ENCODE data around the gene PRRC2B. TPM values are rescaled to one million over a fixed set of nuclear protein-coding genes. Genes with fewer than 3 reads are reported as not detected.
"Not testable (repeated sequence)": the region's sequence is repeated elsewhere in the genome, so short reads cannot be mapped to it uniquely, and the experiment has no call there.

PRRC2B gene
- total RNA-seq, 2 donors from 2014 or later, result 136 to 157 TPM

DNA sequence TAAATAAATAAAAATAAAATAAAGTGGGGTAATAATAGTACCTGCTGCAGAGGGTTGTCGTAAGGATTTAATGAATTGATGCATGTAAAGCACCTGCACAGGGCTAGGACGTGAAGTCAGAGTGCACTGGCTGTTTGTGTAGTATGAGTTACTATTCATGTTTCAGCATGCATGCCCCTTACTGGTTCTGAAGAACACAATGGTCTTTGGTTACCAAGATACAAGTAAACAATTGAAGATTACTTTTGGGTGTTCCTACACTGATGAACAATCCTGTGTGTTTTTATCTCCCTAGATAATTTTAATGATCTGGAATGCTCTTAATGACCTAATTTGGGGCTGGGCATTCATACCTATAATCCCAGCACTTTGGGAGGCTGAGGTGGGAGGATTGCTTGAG lies 23.2 kb upstream of the PRRC2B start:
- Mint-ChIP-seq H3K27ac (no peak overlapping the region), H3K27me3 (no peaks in the 10 kb centered on the region)
- no peak for ATAC-seq (replicated peaks)

DNA sequence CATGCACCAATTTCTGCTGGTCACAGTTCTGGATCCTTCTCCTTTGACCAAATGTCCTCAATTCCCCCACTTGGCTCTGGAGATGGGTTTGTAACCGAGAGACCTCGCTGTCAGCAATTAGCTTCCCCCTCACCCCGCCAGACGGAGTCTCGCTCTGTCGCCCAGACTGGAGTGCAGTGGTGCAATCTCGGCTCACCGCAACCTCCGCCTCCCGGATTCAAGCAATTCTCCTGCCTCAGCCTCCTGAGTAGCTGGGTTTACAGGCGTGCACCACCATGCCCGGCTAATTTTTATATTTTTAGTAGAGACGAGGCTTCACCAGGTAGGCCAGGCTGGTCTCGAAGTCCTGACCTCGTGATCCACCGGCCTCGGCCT lies 21.3 kb upstream of the PRRC2B start:
- H3K4me1 Mint-ChIP-seq; H3K9me3 Mint-ChIP-seq; ATAC-seq (replicated peaks); H3K36me3 Mint-ChIP-seq (ENCODE audit: low read depth); H3K27me3 Mint-ChIP-seq: not testable (repeated sequence)
- Mint-ChIP-seq H3K27ac (peak overlapping the region; percentile 92), H3K4me3 (peak overlapping the region; percentile 89)

More for the DNA sequence above, 23.2 kb upstream of the PRRC2B start:
- Mint-ChIP-seq H3K9me3 (no peaks in the 10 kb centered on the region), H3K4me3 (no peak overlapping the region), H3K36me3 (ENCODE audit: low read depth) (no peaks in the 10 kb centered on the region), H3K4me1 (no peaks in the 10 kb centered on the region)

DNA sequence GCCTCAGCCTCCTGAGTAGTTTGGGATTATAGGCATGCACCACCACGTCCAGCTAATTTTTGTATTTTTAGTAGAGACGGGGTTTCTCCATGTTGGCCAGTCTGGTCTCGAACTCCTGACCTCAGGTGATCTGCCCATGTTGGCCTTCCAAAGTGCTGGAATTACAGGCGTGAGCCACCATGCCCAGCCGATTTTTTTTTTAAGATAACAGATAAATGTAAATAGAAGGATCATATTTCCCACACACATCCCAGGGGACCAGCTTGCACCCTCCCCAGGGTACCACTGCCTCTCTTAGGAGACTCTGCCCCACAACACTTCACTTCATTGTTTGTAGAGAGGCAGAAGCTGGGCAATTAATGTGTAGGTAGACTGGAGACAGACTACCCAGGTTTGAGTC lies 19.2 kb upstream of the PRRC2B start:
- not testable (repeated sequence) for ATAC-seq (replicated peaks); H3K27me3 Mint-ChIP-seq; H3K4me1 Mint-ChIP-seq; H3K36me3 Mint-ChIP-seq (ENCODE audit: low read depth); H3K27ac Mint-ChIP-seq; H3K9me3 Mint-ChIP-seq
- peak overlapping the region; percentile 89 for H3K4me3 Mint-ChIP-seq

DNA sequence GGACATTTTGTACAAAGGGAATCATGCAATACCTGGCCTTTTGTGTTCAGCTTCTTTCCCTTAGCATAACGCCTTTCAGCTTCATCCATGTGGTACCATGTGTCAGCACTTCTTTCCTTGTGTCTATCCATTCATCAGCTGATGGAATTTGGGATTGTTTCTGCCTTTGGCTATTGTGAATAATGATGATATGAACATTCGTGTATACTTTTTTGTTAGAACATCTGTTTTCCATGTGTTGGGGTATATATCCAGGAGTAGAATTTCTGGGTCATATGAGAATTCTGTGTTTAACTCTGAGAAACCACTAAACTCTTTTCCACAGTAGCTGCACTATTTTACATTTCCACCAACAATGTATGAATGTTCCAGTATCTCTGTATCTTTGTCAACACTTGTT lies 14.8 kb upstream of the PRRC2B start:
- Mint-ChIP-seq H3K9me3 (no peaks in the 10 kb centered on the region), H3K4me3 (no peak overlapping the region), H3K27ac (no peak overlapping the region), H3K4me1 (no peaks in the 10 kb centered on the region), H3K27me3 (no peaks in the 10 kb centered on the region), H3K36me3 (ENCODE audit: low read depth) (no peaks in the 10 kb centered on the region)
- ATAC-seq (replicated peaks), result no peak

DNA sequence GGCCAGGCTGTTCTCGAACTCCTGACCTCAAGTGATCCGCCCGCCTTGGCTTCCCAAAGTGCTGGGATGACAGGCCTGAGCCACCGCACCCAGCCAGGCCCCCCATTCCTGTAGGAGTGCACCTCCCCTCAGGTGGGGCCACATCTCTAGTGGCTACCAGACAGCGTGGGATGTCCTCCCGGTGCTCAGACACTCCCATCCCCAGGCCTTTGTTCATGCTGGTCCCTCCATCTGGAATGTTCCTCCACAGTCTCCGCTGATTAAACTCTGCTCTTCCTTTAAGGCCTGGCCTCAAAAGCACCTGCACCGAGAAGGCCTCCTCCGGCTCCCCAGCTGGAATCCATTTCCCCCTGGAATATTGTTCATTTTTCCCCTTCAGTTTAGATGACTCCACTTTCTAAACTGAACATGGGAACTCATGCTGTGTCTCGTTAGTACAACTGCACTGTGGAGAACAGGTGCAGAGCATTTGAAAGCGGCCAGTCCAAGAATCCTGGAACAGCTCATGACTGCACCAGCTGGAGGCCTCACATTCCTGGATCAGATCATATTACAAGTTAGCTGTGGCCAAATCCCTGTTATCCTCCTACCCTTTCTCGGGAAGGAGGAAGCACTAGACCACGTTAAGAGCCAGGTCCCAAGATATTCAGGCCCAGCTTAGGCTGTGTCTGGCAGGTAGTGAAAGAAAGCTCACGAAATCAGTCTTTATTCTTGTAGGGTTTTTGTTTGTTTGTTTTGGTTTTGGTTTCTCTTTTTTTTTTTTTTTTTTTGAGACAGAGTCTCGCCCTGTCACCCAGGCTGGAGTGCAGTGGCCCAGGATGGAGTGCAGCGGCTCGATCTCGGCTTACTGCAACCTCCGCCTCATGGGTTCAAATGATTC lies 10.8 kb upstream of the PRRC2B start:
- Mint-ChIP-seq H3K27ac (peak overlapping the region; percentile 53), H3K36me3 (ENCODE audit: low read depth) (no peaks in the 10 kb centered on the region), H3K4me1 (no peaks in the 10 kb centered on the region), H3K27me3 (no peaks in the 10 kb centered on the region), H3K9me3 (no peaks in the 10 kb centered on the region), H3K4me3 (no peak overlapping the region)
- no peak for ATAC-seq (replicated peaks)

DNA sequence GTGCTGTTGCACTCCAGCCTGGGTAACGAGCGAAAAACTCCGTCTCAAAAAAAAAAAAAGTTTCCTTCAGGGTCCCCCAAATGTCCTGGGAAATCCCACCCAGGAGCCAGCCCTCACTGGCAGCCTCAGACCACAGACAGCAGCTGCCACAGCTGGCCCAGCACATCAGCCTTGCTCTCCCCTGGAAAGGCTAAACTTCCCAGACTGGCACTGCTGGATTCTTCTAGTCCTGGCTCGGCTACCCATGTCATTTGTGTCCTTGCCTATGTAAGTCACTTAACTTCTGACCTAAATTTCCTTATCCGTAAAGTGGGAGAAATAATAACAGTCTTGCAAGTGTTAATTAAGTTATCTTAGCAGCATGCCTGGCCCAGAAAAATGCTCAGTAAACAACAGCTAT lies 8.6 kb upstream of the PRRC2B start:
- ATAC-seq (replicated peaks), result no peak
- H3K27me3 Mint-ChIP-seq, result no peaks in the 10 kb centered on the region
- no peak overlapping the region for H3K4me3 Mint-ChIP-seq
- H3K4me1 Mint-ChIP-seq, result no peaks in the 10 kb centered on the region
- no peaks in the 10 kb centered on the region for H3K9me3 Mint-ChIP-seq
- H3K36me3 Mint-ChIP-seq (ENCODE audit: low read depth), result no peaks in the 10 kb centered on the region
- H3K27ac Mint-ChIP-seq, result no peak overlapping the region

DNA sequence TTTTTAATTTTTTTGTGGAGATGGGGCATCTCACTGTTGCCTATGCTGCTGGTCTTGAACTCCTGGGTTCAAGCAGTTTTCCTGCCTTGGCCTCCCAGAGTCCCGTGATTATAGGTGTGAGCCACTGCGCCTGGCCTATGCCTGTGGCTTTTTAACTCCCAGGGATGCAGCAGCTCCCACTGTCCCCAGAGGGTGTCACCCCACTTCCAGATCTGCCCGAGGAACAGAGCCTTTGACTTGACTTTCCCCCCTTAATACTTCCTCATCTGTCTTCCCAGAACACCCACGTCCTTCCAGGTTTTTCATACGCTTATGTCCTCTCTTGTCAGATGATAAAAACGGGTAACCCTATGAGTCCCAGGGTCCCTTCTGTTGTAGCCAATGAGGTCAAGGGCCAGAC lies 7.6 kb upstream of the PRRC2B start:
- no peaks in the 10 kb centered on the region for H3K4me1 Mint-ChIP-seq

DNA sequence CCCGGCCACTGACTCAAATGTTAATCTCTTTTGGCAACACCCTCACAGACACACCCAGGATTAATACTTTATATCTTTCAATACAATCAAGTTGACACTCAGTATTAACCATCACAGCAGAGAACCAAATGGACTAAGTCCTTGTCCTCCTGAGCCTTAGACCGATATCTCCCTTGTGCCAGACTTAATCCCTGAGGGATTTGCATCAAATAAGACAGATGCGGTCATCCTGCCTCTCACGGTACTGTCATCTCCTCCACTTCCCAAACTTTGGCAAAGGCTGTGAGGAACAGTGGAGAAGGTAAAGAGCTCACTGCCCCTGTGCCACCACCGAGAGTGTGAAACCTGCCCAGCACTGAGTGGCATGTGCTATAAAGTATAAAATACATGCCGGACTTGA lies 6.5 kb upstream of the PRRC2B start:
- Mint-ChIP-seq H3K36me3 (ENCODE audit: low read depth) (no peaks in the 10 kb centered on the region), H3K9me3 (no peaks in the 10 kb centered on the region), H3K27me3 (no peaks in the 10 kb centered on the region), H3K27ac (no peak overlapping the region), H3K4me3 (no peak overlapping the region), H3K4me1 (no peaks in the 10 kb centered on the region)
- no peak for ATAC-seq (replicated peaks)

More for the DNA sequence above, 7.6 kb upstream of the PRRC2B start:
- no peak for ATAC-seq (replicated peaks)
- Mint-ChIP-seq H3K27me3 (no peaks in the 10 kb centered on the region), H3K4me3 (no peak overlapping the region), H3K36me3 (ENCODE audit: low read depth) (no peaks in the 10 kb centered on the region), H3K9me3 (no peaks in the 10 kb centered on the region), H3K27ac (no peak overlapping the region)

DNA sequence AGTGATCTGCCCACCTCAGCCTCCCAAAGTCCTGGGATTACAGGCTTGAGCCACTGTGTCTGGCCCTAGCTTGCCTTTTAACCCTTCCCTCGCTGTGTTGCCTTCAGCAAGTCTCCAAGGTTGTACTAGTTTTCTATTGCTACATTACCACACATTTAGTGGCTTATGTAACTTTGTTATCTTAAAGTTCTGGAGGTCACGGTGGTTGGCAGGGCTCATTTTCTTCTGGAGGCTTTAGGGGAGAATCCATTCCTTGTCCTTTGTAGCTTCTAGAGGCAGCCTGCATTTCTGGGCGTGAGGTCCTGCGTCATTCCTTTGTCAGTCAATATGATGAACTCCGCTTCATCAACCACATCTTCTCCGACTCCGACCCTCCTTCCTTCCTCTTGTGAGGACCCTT lies 2.9 kb upstream of the PRRC2B start:
- H3K36me3 Mint-ChIP-seq (ENCODE audit: low read depth), result peaks cover 9% of the 10 kb centered on the region
- peaks cover 14% of the 10 kb centered on the region for H3K4me1 Mint-ChIP-seq
- H3K27me3 Mint-ChIP-seq, result no peaks in the 10 kb centered on the region
- H3K4me3 Mint-ChIP-seq, result no peak overlapping the region
- ATAC-seq (replicated peaks), result no peak
- H3K9me3 Mint-ChIP-seq, result no peaks in the 10 kb centered on the region
- H3K27ac Mint-ChIP-seq, result no peak overlapping the region

DNA sequence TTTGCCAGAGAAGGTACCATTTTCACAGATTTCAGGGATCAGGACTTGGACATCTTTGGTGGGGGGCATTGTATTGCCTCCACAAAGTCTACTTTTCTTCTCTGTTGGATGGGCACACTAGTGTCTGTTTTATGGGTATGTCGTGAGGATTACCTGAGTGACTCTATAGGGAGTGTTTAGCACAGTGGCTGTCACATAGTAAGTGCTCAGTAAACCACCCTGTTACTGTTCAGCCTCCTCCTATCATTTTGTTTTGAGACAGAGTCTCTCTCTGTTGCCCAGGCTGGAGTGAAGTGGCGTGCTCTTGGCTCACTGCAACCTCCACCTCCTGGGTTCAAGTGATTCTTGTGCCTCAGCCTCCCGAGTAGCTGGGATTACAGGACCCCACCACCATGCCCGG lies 2.4 kb upstream of the PRRC2B start:
- no peak overlapping the region for H3K27ac Mint-ChIP-seq
- peaks cover 12% of the 10 kb centered on the region for H3K36me3 Mint-ChIP-seq (ENCODE audit: low read depth)
- ATAC-seq (replicated peaks), result no peak
- no peaks in the 10 kb centered on the region for H3K27me3 Mint-ChIP-seq
- no peak overlapping the region for H3K4me3 Mint-ChIP-seq
- no peaks in the 10 kb centered on the region for H3K9me3 Mint-ChIP-seq
- peaks cover 17% of the 10 kb centered on the region for H3K4me1 Mint-ChIP-seq

DNA sequence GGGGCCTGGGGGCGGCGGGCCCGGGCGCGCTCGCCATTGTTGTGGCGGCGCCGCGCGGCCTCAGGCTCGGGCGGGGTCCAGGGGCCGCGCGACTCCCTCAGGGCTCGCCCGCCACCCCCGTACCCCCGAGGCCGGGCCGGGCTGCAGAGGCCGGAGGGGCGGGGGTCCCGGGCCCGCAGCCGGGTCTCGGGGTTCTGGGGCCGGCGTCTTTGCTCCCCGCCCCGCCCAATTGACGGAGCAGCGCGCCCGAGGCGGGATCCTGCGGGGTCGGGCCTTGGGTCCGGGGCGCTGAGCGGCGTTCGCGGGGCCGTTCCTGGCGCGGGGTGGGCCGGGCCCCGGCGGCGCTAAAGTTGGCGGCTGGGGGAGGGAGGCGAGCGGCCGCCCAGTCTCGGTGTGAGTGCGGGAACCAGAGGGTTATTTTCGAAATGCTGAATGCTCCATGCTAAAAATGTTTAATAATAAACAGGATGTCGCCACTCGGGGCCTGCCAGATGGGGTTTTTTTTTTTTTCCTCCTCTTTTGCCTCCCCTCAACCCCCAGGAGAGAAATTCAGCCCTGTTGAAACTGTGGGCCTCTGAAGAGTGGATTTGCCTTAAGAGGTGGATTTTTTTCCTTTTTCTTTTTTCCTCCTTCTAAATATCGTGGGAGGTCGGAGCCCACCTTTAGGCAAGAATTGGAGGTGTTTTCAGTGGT lies 724 bp downstream of the PRRC2B start:
- peaks cover 41% of the 10 kb centered on the region for H3K4me1 Mint-ChIP-seq
- H3K27ac Mint-ChIP-seq, result peak overlapping the region; percentile 94
- H3K4me3 Mint-ChIP-seq, result peak overlapping the region; percentile 93
- no peaks in the 10 kb centered on the region for H3K27me3 Mint-ChIP-seq
- peak; percentile 28 for ATAC-seq (replicated peaks)
- H3K9me3 Mint-ChIP-seq, result no peaks in the 10 kb centered on the region
- H3K36me3 Mint-ChIP-seq (ENCODE audit: low read depth), result peaks cover 33% of the 10 kb centered on the region

DNA sequence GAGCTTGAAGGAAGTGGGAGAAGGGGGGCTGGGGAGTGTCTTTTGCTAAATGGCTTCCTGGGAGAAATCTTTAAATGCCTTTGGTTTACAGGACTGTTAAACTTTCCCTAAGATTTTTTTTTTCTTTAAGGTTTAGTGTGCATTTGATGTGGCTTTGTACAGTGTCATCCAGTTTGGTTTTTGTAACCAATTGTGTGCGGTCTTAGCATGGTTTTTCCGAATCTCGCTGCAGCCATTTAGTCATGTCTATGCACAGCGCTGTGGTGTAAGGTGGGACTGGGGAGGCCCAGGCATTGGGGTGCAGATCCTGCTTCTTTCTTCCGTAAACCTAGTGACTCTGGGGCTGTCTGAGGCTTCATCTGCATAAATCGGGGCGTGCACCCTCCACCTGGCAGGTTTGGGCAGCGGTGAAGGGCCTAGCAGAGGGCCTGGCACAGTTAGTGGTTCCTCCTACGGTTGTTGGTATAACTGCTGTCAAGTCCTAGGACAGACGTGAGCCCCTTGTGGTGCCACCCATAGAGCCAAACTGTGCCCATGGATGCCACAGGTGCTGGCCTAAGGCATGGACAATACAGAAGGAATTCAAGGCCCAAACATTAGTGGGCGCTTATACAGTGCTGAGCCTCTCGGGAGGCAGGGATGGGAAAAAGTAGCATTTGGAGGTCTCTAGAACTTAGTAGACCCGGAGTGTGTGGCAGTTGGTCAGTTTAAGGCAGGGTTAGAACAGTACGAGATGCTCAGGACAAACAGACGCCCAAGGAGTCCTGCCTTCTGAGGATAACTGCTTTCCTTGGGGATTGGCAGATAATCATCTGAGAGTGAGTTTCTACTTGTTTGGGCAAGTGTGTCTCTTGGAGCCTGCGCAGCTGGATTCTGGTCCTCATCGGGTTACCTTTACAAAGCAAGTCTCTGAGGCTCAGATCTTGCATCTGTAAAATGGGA lies 1.5 kb downstream of the PRRC2B start:
- peak; percentile 78 for ATAC-seq (replicated peaks)
- Mint-ChIP-seq H3K36me3 (ENCODE audit: low read depth) (peaks cover 33% of the 10 kb centered on the region), H3K27ac (peak overlapping the region; percentile 94), H3K4me3 (peak overlapping the region; percentile 93), H3K4me1 (peaks cover 46% of the 10 kb centered on the region), H3K27me3 (no peaks in the 10 kb centered on the region), H3K9me3 (no peaks in the 10 kb centered on the region)

DNA sequence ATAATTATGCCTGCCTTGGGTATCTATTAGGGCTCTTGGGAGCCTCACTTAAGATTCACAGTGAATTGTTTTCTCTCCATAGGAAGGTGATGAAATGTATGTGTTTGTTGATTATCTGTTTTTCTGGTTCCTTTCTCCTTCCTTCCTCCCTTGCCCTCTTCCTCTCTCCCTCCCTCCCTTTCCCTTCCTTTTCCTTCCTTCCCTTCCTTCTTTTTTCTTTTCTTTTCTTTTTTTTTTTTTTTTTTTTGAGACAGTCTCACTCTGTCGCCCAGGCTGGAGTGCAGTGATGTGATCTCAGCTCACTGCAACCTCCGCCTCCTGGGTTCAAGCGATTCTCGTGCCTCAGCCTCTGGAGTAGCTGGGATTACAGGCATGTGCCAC lies 2.2 kb downstream of the PRRC2B start:
- not testable (repeated sequence) for H3K27me3 Mint-ChIP-seq; ATAC-seq (replicated peaks); H3K9me3 Mint-ChIP-seq
- Mint-ChIP-seq H3K4me1 (peaks cover 46% of the 10 kb centered on the region), H3K27ac (peak overlapping the region; percentile 94), H3K36me3 (ENCODE audit: low read depth) (peaks cover 37% of the 10 kb centered on the region), H3K4me3 (peak overlapping the region; percentile 93)

DNA sequence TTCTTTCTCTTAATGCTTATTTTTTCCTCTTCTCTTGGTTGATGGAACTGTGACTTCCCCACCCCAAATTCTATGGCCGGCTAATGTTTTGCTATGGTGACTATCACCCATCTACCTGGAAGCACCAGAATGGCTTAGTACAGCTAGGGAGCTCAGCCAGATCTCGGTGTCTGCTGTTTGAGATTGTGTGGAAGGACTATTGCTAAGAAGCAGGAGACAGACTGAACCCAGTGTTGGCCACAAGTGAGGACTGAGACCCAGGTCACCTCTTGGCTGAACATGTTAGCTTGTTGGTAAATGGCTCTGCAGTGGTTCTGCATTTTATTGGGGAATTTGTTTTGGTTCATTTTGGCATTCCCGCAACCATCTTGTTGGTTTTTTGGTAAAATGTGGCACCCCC lies 2.7 kb downstream of the PRRC2B start:
- Mint-ChIP-seq H3K9me3 (no peaks in the 10 kb centered on the region), H3K36me3 (ENCODE audit: low read depth) (peaks cover 41% of the 10 kb centered on the region), H3K27ac (peak overlapping the region; percentile 70), H3K4me1 (peaks cover 46% of the 10 kb centered on the region), H3K27me3 (no peaks in the 10 kb centered on the region), H3K4me3 (peak overlapping the region; percentile 93)
- ATAC-seq (replicated peaks), result no peak
